Fibroblast of the aortic adventitia (primary cell): Measurements from ENCODE around the gene GNG2. TPM values are rescaled to one million over a fixed set of nuclear protein-coding genes. Genes with fewer than 3 reads are reported as not detected.

Experiments
- DNase-seq: peaks from one replicate; pipeline ENCODE4 v3.0.0-alpha.2; 2010; ENCODE audit warnings: low read depth
- H3K4me3 ChIP-seq: 2 replicates; pipeline ENCODE4 v1.5.1; 2011; ENCODE audit warnings: low read depth, mild to moderate bottlenecking, control low read depth, low read length, moderate library complexity
- total RNA-seq: library from RNA; depleted of rRNA; stranded (reverse); fragments of >200 nt; gene quantifications from 2 replicates; pipeline ENCODE4 v1.2.3, GENCODE V29; 2012; ENCODE audit warnings: low replicate concordance
- TF ChIP-seq, protein P1 (sequence below): IDR thresholded peaks from 2 replicates; pipeline ENCODE4 v1.5.1; 2011; ENCODE audit warnings: mild to moderate bottlenecking, low read length, control low read depth, inconsistent platforms; ENCODE audit not compliant: insufficient read depth

Gene GNG2
- total RNA-seq, 1 donor, result 15.7 TPM

DNA sequence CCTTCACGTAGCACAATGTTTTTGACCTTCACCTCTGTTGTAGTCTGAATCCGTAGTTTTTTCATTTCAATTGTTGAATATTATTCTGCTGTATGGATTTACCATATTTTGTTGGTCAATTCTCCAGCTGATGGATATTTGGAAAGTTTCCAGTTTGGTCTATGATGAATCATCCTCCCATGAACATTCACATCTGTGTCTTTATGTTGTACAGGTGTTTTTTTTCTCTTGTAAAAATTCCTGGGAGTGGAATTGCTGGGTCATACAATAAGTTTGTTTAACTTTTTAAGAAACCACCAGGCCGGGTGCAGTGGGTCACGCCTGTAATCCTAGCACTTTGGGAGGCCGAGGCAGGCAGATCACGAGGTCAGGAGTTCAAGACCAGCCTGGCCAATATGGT lies 36.7 kb upstream of the GNG2 start:
- TF ChIP-seq, protein P1, sequence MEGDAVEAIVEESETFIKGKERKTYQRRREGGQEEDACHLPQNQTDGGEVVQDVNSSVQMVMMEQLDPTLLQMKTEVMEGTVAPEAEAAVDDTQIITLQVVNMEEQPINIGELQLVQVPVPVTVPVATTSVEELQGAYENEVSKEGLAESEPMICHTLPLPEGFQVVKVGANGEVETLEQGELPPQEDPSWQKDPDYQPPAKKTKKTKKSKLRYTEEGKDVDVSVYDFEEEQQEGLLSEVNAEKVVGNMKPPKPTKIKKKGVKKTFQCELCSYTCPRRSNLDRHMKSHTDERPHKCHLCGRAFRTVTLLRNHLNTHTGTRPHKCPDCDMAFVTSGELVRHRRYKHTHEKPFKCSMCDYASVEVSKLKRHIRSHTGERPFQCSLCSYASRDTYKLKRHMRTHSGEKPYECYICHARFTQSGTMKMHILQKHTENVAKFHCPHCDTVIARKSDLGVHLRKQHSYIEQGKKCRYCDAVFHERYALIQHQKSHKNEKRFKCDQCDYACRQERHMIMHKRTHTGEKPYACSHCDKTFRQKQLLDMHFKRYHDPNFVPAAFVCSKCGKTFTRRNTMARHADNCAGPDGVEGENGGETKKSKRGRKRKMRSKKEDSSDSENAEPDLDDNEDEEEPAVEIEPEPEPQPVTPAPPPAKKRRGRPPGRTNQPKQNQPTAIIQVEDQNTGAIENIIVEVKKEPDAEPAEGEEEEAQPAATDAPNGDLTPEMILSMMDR, result no peak
- no peak overlapping the region for H3K4me3 ChIP-seq
- no peak for DNase-seq

DNA sequence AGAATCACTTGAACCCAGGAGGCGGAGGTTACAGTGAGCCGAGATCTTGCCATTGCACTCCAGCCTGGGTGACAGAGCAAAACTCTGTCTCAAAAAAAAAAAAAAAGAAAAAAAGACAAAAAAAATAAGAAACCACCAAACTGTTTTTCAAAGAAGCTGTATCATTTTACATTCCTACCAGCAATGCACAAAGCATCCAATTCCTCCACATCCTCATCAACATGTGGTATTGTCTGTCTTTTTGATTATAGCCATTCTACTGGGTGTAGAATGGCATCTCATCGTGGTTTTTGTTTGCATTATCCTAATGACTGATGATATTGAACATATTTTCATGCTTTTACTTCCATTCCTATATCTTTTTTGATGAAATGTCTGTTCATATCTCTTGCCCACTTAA lies 36.2 kb upstream of the GNG2 start:
- no peak overlapping the region for H3K4me3 ChIP-seq
- no peak for DNase-seq
- TF ChIP-seq, protein P1, result no peak

DNA sequence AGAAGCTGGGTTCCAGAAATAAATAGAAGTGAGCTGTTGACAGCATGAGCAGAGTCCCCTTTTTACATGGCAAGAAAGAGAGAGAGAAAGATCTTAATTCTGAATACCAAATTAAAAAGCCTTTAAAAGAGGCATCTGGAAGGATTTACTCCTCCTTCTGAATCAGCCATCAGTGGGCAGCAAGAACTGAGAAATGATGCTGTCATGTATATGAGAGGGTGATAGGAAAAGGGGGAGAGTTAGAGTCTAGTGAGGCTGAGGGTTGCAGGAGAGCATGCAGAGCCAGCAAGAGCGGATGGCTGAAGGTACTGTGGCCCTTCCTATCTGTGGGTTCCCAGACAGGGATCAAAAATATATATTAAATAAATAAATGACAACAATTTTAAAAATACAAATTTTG lies 34.5 kb upstream of the GNG2 start:
- H3K4me3 ChIP-seq, result no peak overlapping the region
- TF ChIP-seq, protein P1, result no peak
- no peak for DNase-seq

DNA sequence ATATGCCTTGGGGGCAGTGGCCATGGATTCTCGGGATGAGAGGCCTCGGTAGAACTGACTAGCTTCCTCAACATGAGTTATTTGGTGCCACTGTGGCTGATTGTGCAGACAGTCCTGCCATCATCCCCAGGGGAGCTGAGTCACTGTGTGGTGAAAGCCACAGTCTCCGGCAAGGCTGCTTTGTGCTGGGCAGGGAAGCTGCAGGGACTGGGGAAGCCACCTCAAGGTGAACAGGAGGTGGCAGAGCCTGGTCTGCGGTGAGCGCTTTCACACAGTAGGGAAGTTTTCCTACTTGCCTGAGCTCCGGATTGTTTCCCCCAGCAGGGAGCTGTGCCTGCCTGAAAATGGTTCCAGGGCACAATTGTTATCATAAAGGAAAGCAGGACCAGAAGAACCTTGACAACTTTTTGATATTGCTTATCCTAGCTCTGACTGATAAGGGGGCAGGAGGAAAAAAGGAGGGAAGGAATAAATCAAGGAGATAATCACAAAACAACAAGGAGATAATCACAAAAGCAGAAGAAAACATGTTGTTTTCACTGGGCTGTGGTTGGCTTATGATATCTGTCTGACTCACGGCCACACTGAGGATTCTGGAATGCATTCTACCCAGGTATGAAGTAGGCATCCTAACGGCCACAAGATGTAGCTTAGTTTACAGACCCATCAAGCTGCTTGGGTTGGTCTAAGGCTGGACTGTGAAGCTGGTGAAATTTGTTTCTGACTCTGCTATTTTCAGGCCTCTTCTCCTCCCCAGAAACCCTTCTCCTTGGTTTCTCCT lies 32.2 kb upstream of the GNG2 start:
- H3K4me3 ChIP-seq, result no peak overlapping the region
- TF ChIP-seq, protein P1, result no peak
- no peak for DNase-seq

DNA sequence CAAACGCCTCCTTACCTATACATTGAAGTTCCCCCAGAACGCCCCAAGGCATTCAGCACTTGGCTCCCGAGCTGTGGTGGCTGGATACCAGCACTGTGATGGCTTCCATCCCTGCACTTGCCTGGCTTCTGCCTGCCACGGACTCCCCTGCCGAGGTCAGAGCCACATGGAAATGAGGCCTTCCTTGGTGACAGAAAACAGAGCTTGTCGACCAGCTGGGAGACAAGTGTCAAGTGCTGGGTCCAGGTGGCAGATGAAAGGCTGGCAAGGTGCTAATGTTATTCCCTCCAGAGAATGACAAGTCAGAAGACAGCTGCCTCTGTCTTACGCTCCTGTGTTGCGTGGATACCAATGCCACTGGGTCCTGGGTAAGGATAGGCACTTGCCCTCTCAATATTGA lies 26.2 kb upstream of the GNG2 start:
- TF ChIP-seq, protein P1, result no peak
- H3K4me3 ChIP-seq, result no peak overlapping the region
- DNase-seq, result no peak

DNA sequence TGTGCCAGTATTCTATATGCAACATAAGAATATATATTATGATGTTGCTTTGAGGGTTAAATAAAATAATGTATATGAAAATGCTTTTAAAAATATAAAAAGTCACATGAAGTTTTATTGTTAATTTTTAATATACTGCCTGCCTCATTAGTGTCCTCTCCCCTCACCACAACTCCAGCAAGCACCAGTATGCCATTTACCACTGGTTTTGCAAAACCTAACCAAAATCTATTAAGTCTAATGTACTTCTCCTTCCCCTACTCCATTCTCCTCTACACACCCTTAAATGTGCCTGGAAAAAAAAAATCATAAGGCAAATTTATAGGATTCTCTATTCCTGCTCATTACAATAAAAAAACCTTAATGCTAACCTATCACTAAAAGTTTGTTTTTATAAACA lies 24.0 kb upstream of the GNG2 start:
- DNase-seq, result no peak
- TF ChIP-seq, protein P1, result no peak
- H3K4me3 ChIP-seq, result no peak overlapping the region
